Measurements from ENCODE around the gene MTMR11. TPM values are rescaled to one million over a fixed set of nuclear protein-coding genes. Genes with fewer than 3 reads are reported as not detected.

The MTMR11 gene
- total RNA-seq, 1 experiment from 2014 or later, result 3.9 TPM

DNA sequence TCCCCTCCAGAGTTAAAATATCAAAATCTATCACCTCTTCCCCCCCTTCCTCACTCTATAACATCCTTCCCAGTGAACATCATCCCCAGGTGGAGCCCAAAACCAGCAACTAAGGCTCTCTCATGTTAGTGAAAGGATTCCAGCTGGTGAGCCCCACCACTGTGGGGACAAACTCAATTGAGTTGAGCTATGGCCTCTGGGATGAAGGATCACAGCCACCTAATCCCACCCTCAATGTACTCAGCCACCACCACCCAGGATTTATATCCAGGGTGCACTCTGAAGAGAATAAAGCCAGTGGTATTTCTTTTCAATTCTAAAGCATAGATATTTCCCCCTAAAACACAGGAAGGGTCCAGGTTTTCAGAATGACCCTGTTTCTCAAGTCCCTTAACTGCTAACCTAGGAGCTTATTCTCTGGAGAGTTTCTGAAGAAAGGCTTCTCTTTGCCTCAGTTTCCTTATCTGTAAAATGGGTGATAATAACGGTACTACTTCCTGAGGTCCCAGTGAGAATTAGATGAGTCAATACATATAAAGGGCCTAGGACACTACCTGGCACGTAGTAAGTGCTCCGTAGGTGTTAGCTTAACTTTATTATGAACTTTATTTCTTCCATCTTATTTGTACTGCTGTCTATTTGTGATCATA, 53.0 kb downstream of the MTMR11 start:
- no peak overlapping the region for H3K14ac ChIP-seq (ENCODE audit: insufficient read depth, low read length)
- Mint-ChIP-seq H3K4me1 (peaks cover 0 to 3% of the 10 kb centered on the region in 2 experiments; a peak in 1 of 4 replicates), H3K27ac (peak overlapping the region in 2 of 3 experiments; percentile 9 to 49; a peak in 1 of 7 replicates), H3K4me3 (no peak overlapping the region), H3K27me3 (ENCODE audit: low read depth) (no peaks in the 10 kb centered on the region), H3K36me3 (ENCODE audit: insufficient read depth in 1 of 3, low read depth in 3 of 3) (no peaks in the 10 kb centered on the region), H3K9me3 (no peaks in the 10 kb centered on the region)
- no peaks in the 10 kb centered on the region for H3K27me3 ChIP-seq (ENCODE audit: insufficient read depth, low read length)
- no peak overlapping the region for H3K23ac ChIP-seq (ENCODE audit: insufficient read length, low read depth, low read length)
- no peak overlapping the region for H4K8ac ChIP-seq (replicated peaks; ENCODE audit: insufficient read length, low read depth, low read length)
- no peak overlapping the region for H2BK15ac ChIP-seq (ENCODE audit: low read depth, low read length)
- no peaks in the 10 kb centered on the region for H4K20me1 ChIP-seq (ENCODE audit: control insufficient read depth, insufficient read depth, insufficient read length)
- peaks cover 19% of the 10 kb centered on the region for H3K23me2 ChIP-seq (ENCODE audit: insufficient read length, low read depth, low read length, poor library complexity, severe bottlenecking)
- H3K4me1 ChIP-seq (ENCODE audit: insufficient read depth, low read length), result peaks cover 3% of the 10 kb centered on the region; the same call in 1 of the 2 replicates
- no peak overlapping the region for H4K91ac ChIP-seq (ENCODE audit: insufficient read length, low read depth, low read length)
- H3K9me3 ChIP-seq (ENCODE audit: control insufficient read depth, low read depth, low read length), result no peaks in the 10 kb centered on the region
- no peak for DNase-seq
- no peaks in the 10 kb centered on the region for H3K79me1 ChIP-seq (ENCODE audit: insufficient read depth, low read depth, low read length, poor library complexity, severe bottlenecking)
- no CpG with 5 or more reads among the region's 3 CpGs for WGBS (ENCODE audit: extremely low coverage, insufficient read length, low lambda C conversion rate)
- H3K56ac ChIP-seq (ENCODE audit: insufficient read length, low read depth, low read length), result no peak overlapping the region
- H2AFZ ChIP-seq (ENCODE audit: low read length), result no peak overlapping the region
- H2BK5ac ChIP-seq (ENCODE audit: insufficient read length, low read length), result no peak overlapping the region
- no peak overlapping the region for H3K4me2 ChIP-seq (ENCODE audit: insufficient read depth, insufficient read length, low read length)
- no peak overlapping the region for H2BK20ac ChIP-seq (ENCODE audit: low read depth, low read length, poor library complexity, severe bottlenecking)
- no peak overlapping the region for H3K4ac ChIP-seq (ENCODE audit: low read depth, low read length)
- H3K27ac ChIP-seq (ENCODE audit: insufficient read length, low read depth, low read length), result no peak overlapping the region
- H4K5ac ChIP-seq (ENCODE audit: insufficient read length, low read depth, low read length), result no peak overlapping the region
- H3K9ac ChIP-seq (ENCODE audit: extremely low read depth, insufficient read length, low read length), result no peak overlapping the region
- H3T11ph ChIP-seq (ENCODE audit: low read length), result no peak overlapping the region
- no peak overlapping the region for H2BK12ac ChIP-seq (ENCODE audit: insufficient read length, low read depth, low read length)
- H3K18ac ChIP-seq (ENCODE audit: insufficient read length, low read depth, low read length), result no peak overlapping the region
- no peak overlapping the region for H2AK5ac ChIP-seq (ENCODE audit: insufficient read length, low read length)
- no peak overlapping the region for H2BK120ac ChIP-seq (ENCODE audit: low read depth, low read length, poor library complexity, severe bottlenecking)
- TF ChIP-seq, protein P1, sequence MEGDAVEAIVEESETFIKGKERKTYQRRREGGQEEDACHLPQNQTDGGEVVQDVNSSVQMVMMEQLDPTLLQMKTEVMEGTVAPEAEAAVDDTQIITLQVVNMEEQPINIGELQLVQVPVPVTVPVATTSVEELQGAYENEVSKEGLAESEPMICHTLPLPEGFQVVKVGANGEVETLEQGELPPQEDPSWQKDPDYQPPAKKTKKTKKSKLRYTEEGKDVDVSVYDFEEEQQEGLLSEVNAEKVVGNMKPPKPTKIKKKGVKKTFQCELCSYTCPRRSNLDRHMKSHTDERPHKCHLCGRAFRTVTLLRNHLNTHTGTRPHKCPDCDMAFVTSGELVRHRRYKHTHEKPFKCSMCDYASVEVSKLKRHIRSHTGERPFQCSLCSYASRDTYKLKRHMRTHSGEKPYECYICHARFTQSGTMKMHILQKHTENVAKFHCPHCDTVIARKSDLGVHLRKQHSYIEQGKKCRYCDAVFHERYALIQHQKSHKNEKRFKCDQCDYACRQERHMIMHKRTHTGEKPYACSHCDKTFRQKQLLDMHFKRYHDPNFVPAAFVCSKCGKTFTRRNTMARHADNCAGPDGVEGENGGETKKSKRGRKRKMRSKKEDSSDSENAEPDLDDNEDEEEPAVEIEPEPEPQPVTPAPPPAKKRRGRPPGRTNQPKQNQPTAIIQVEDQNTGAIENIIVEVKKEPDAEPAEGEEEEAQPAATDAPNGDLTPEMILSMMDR (conservative IDR thresholded peaks at IDR 0.05), result no peak
- H3K79me2 ChIP-seq (ENCODE audit: insufficient read depth, low read length), result no peaks in the 10 kb centered on the region

Data from H9 (cell line).